GM12864 (cell line): ENCODE data around the gene ACER3.

ENCODE experiments used
- DNase-seq: peaks from one replicate; pipeline ENCODE4 v3.0.0-alpha.2; 2011; ENCODE audit warnings: low read depth
- H3K4me3 ChIP-seq: 2 replicates; pipeline ENCODE4 v1.5.1; 2011; ENCODE audit warnings: mild to moderate bottlenecking, low read depth, low read length, control low read depth
- CTCF ChIP-seq: IDR thresholded peaks from 2 replicates; pipeline ENCODE4 v1.5.1; 2011; ENCODE audit warnings: low read depth, mild to moderate bottlenecking, moderate library complexity, low read length, control low read depth, inconsistent platforms; ENCODE audit errors: missing control alignments

Gene ACER3

GRCh38 chr11:76927160-76927559 lies 66.4 kb downstream of the ACER3 start:
- DNase-seq, result no peak
- no peak for TF ChIP-seq CTCF
- H3K4me3 ChIP-seq, result no peak overlapping the region

- no peak for DNase-seq
- H3K4me3 ChIP-seq, result no peak overlapping the region
- no peak for TF ChIP-seq CTCF
Observed at GRCh38 chr11:76935042-76935441, 74.3 kb downstream of the ACER3 start.

GRCh38 chr11:76939219-76939631 lies 78.5 kb downstream of the ACER3 start:
- no peak overlapping the region for H3K4me3 ChIP-seq
- no peak for TF ChIP-seq CTCF
- DNase-seq, result no peak

- no peak for TF ChIP-seq CTCF
- no peak overlapping the region for H3K4me3 ChIP-seq
- no peak for DNase-seq
Observed at GRCh38 chr11:76944225-76944624, 83.5 kb downstream of the ACER3 start.

- no peak overlapping the region for H3K4me3 ChIP-seq
- TF ChIP-seq CTCF, result no peak
- no peak for DNase-seq
Observed at GRCh38 chr11:76946223-76946622, 85.5 kb downstream of the ACER3 start.

- DNase-seq, result no peak
- no peak for TF ChIP-seq CTCF
- no peak overlapping the region for H3K4me3 ChIP-seq
Observed at GRCh38 chr11:76947190-76947589, 86.5 kb downstream of the ACER3 start.

GRCh38 chr11:76947800-76948199 lies 87.1 kb downstream of the ACER3 start:
- no peak overlapping the region for H3K4me3 ChIP-seq
- DNase-seq, result no peak
- no peak for TF ChIP-seq CTCF
